Neural progenitor cell (in vitro differentiated cells): ENCODE measurements around the gene KNG1. TPM values are rescaled to one million over a fixed set of nuclear protein-coding genes. Genes with fewer than 3 reads are reported as not detected.

Experiments used
- DNase-seq: peaks from one replicate; pipeline ENCODE4 v3.0.0-alpha.2; 2016; ENCODE audit warnings: low spot score
- H2AFZ ChIP-seq: fragments of 200-600 bp; sonication (generic); replicated peaks from 2 replicates; pipeline ENCODE4 v1.6.1; 2016; ENCODE audit warnings: antibody characterized with exemption
- H3F3A ChIP-seq: fragments of 200-600 bp; sonication (generic); 2 replicates; pipeline ENCODE4 v1.6.1; 2016; ENCODE audit warnings: antibody characterized with exemption, low read depth
- H3K27ac ChIP-seq: fragments of 200-600 bp; sonication (generic); 2 replicates; pipeline ENCODE4 v1.5.1; 2016; ENCODE audit warnings: mild to moderate bottlenecking
- H3K27me3 ChIP-seq: fragments of 200-600 bp; sonication (generic); 2 replicates; pipeline ENCODE4 v1.6.1; 2016; ENCODE audit warnings: mild to moderate bottlenecking, moderate library complexity
- H3K36me3 ChIP-seq: fragments of 200-600 bp; sonication (generic); 2 replicates; pipeline ENCODE4 v1.5.1; 2016
- H3K4me1 ChIP-seq: fragments of 200-600 bp; sonication (generic); 2 replicates; pipeline ENCODE4 v1.6.1; 2016; ENCODE audit warnings: mixed run types
- H3K4me2 ChIP-seq: fragments of 200-600 bp; sonication (generic); 2 replicates; pipeline ENCODE4 v1.6.1; 2016
- H3K4me3 ChIP-seq: fragments of 200-600 bp; sonication (generic); 2 replicates; pipeline ENCODE4 v1.5.1; 2016
- H3K79me2 ChIP-seq: fragments of 200-600 bp; sonication (generic); 2 replicates; pipeline ENCODE4 v1.6.1; 2016; ENCODE audit warnings: low read depth
- H3K9ac ChIP-seq: fragments of 200-600 bp; sonication (generic); 2 replicates; pipeline ENCODE4 v1.6.1; 2016
- H3K9me3 ChIP-seq: fragments of 200-600 bp; sonication (generic); 2 replicates; pipeline ENCODE4 v1.5.1; 2016; ENCODE audit warnings: low read depth
- H4K20me1 ChIP-seq: fragments of 200-600 bp; sonication (generic); 2 replicates; pipeline ENCODE4 v1.6.1; 2016; ENCODE audit warnings: low read depth
- H3K27ac Mint-ChIP-seq: 3 replicates; pipeline ENCODE4 v1.8.0; 2021; ENCODE audit warnings: mixed read lengths
- H3K27me3 Mint-ChIP-seq: 2 replicates; pipeline ENCODE4 v1.8.0; 2022; ENCODE audit warnings: low read depth, mild to moderate bottlenecking, inconsistent platforms, moderate library complexity, mixed read lengths; ENCODE audit not compliant: insufficient read depth
- H3K36me3 Mint-ChIP-seq: 3 replicates; pipeline ENCODE4 v1.8.0; 2021; ENCODE audit warnings: mixed read lengths
- H3K4me1 Mint-ChIP-seq: 3 replicates; pipeline ENCODE4 v1.8.0; 2021; ENCODE audit warnings: mixed read lengths
- H3K4me3 Mint-ChIP-seq: 3 replicates; pipeline ENCODE4 v1.8.0; 2021; ENCODE audit warnings: mild to moderate bottlenecking, moderate library complexity, mixed read lengths
- H3K9me3 Mint-ChIP-seq: 3 replicates; pipeline ENCODE4 v1.8.0; 2020; ENCODE audit warnings: mixed read lengths
- EZH2 ChIP-seq: fragments of 200-600 bp; sonication (generic); IDR thresholded peaks from 2 replicates; pipeline ENCODE4 v1.6.1; 2017; ENCODE audit warnings: antibody characterized with exemption, mild to moderate bottlenecking, moderate library complexity
- EZH2phosphoT487 ChIP-seq: fragments of 200-600 bp; sonication (generic); IDR thresholded peaks from 2 replicates; pipeline ENCODE4 v1.6.1; 2017; ENCODE audit warnings: antibody characterized with exemption
- total RNA-seq: library from RNA; depleted of rRNA; stranded (reverse); fragments of >200 nt; gene quantifications from 2 replicates; pipeline ENCODE4 v1.2.3, GENCODE V29; 2015; ENCODE audit warnings: low replicate concordance
- TF ChIP-seq, protein P1 (sequence below): fragments of 200-600 bp; sonication (generic); IDR thresholded peaks from 2 replicates; pipeline ENCODE4 v1.5.1; 2017; ENCODE audit warnings: antibody characterized with exemption, mild to moderate bottlenecking

The KNG1 gene
- total RNA-seq, 1 donor from 2014 or later, result not detected

DNA sequence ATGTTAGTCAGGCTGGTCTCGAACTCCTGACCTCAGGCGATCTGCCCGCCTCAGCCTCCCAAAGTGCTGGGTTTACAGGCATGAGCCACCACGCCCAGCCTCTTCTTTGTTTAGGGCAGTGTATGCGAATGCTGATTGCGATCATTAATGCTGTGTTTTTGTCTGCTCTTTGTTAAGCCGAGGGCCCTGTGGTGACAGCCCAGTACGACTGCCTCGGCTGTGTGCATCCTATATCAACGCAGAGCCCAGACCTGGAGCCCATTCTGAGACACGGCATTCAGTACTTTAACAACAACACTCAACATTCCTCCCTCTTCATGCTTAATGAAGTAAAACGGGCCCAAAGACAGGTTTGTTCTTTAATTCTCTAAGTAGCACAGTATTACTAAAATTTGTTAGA lies 7.8 kb downstream of the KNG1 start:
- Histone ChIP-seq H3K4me2 (no peak overlapping the region), H2AFZ (no peak overlapping the region), H3K9ac (no peak overlapping the region), H3K79me2 (no peaks in the 10 kb centered on the region), H3K9me3 (no peaks in the 10 kb centered on the region), H4K20me1 (no peaks in the 10 kb centered on the region), H3K4me1 (no peaks in the 10 kb centered on the region), H3K36me3 (no peaks in the 10 kb centered on the region), H3K27me3 (no peaks in the 10 kb centered on the region), H3F3A (no peaks in the 10 kb centered on the region), H3K4me3 (no peak overlapping the region), H3K27ac (no peak overlapping the region)
- DNase-seq, result no peak
- Mint-ChIP-seq H3K27me3 (peaks cover under 1% of the 10 kb centered on the region), H3K4me1 (peaks cover 11% of the 10 kb centered on the region), H3K4me3 (no peak overlapping the region), H3K9me3 (no peaks in the 10 kb centered on the region), H3K27ac (no peak overlapping the region), H3K36me3 (no peaks in the 10 kb centered on the region)
- TF ChIP-seq EZH2 (no peak), EZH2phosphoT487 (no peak)
- TF ChIP-seq, protein P1, sequence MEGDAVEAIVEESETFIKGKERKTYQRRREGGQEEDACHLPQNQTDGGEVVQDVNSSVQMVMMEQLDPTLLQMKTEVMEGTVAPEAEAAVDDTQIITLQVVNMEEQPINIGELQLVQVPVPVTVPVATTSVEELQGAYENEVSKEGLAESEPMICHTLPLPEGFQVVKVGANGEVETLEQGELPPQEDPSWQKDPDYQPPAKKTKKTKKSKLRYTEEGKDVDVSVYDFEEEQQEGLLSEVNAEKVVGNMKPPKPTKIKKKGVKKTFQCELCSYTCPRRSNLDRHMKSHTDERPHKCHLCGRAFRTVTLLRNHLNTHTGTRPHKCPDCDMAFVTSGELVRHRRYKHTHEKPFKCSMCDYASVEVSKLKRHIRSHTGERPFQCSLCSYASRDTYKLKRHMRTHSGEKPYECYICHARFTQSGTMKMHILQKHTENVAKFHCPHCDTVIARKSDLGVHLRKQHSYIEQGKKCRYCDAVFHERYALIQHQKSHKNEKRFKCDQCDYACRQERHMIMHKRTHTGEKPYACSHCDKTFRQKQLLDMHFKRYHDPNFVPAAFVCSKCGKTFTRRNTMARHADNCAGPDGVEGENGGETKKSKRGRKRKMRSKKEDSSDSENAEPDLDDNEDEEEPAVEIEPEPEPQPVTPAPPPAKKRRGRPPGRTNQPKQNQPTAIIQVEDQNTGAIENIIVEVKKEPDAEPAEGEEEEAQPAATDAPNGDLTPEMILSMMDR, result no peak

DNA sequence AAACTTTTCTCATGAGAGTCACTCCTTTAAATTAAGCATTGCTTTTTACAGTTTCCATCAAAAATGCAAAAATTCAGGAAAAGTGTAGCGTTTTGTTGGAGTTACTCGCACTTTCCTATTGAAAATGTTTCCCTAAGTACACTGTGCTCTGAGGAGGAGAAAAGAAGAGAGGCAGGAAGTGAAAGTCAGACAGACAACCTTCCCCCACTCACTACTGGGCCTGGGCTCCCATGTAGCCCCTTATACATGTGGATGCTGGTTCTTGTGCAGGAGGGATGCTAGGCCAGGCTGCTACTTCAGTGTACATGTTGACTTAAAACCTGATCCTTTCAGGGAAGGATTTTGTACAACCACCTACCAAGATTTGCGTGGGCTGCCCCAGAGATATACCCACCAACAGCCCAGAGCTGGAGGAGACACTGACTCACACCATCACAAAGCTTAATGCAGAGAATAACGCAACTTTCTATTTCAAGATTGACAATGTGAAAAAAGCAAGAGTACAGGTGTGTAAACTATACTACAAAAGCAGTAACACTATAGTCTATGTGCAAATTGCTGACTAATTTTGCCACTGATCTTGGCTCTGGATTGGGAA lies 15.1 kb downstream of the KNG1 start:
- Histone ChIP-seq H3K27me3 (no peaks in the 10 kb centered on the region), H3K27ac (no peak overlapping the region), H3K9me3 (no peaks in the 10 kb centered on the region), H3K79me2 (no peaks in the 10 kb centered on the region), H3F3A (no peaks in the 10 kb centered on the region), H3K4me1 (no peaks in the 10 kb centered on the region), H3K36me3 (no peaks in the 10 kb centered on the region), H4K20me1 (no peaks in the 10 kb centered on the region), H2AFZ (peak overlapping the region; percentile 50), H3K4me3 (no peak overlapping the region), H3K9ac (no peak overlapping the region), H3K4me2 (no peak overlapping the region)
- TF ChIP-seq, protein P1, result no peak
- TF ChIP-seq EZH2 (no peak), EZH2phosphoT487 (no peak)
- H3K4me3 Mint-ChIP-seq, result no peak overlapping the region
- no peak overlapping the region for H3K27ac Mint-ChIP-seq
- H3K9me3 Mint-ChIP-seq, result no peaks in the 10 kb centered on the region
- no peaks in the 10 kb centered on the region for H3K4me1 Mint-ChIP-seq
- H3K27me3 Mint-ChIP-seq, result peaks cover 2% of the 10 kb centered on the region
- no peak for DNase-seq
- H3K36me3 Mint-ChIP-seq, result no peaks in the 10 kb centered on the region

DNA sequence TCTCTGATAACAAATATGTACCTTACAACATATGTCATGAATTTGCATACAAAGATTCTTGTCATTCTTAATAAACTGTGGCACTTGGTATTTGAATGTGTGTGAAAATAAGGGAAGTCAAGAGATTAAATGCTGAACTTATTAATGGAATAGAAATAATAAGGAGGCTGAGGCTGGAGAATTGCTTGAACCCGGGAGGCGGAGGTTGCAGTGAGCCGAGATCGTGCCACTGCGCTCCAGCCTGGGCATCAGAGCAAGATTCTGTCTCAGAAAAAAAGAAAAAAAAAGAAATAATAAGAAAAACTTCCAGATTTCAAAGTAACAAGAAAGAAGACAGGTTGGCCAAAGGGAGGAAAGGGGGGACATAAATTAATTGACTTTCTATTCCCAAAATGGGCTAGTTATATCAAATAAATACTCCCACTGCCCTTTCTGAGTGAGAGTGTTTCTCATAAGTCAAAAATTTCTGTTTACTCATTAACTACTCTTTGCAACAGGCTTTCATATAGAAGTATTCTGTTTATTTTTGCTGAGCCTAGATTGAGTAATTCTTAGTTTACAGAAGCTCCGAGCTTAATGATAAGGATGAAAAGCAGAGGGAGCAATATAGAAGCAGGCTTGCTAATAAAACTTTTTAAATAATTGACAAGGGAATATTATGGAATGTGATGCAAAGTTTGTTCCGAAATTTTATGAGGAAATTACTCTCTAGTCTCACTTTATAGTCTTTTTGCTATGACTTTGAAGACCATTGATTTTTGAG lies 25.6 kb downstream of the KNG1 start:
- H3K4me3 Mint-ChIP-seq, result no peak overlapping the region
- H3K27ac ChIP-seq, result no peak overlapping the region
- peaks cover 3% of the 10 kb centered on the region for H3K4me1 Mint-ChIP-seq

More for the DNA sequence above, 25.6 kb downstream of the KNG1 start:
- TF ChIP-seq, protein P1, result no peak
- TF ChIP-seq EZH2, result no peak
- no peak for TF ChIP-seq EZH2phosphoT487
- no peak overlapping the region for H3K9ac ChIP-seq
- H2AFZ ChIP-seq, result no peak overlapping the region
- no peak for DNase-seq
- Mint-ChIP-seq H3K9me3 (no peaks in the 10 kb centered on the region), H3K27ac (no peak overlapping the region), H3K36me3 (no peaks in the 10 kb centered on the region), H3K27me3 (peaks cover 3% of the 10 kb centered on the region)
- H3K79me2 ChIP-seq, result no peaks in the 10 kb centered on the region
- no peaks in the 10 kb centered on the region for H3K4me1 ChIP-seq
- no peaks in the 10 kb centered on the region for H3F3A ChIP-seq
- no peaks in the 10 kb centered on the region for H4K20me1 ChIP-seq
- no peaks in the 10 kb centered on the region for H3K27me3 ChIP-seq
- H3K9me3 ChIP-seq, result no peaks in the 10 kb centered on the region
- no peak overlapping the region for H3K4me3 ChIP-seq
- H3K36me3 ChIP-seq, result no peaks in the 10 kb centered on the region
- H3K4me2 ChIP-seq, result no peak overlapping the region
